K562 (cell line): Measurements from ENCODE around the gene ANKRD27. TPM values are rescaled to one million over a fixed set of nuclear protein-coding genes. Genes with fewer than 3 reads are reported as not detected.

Source experiments
- CBFB ChIP-seq: sonication (generic); formaldehyde crosslinking; IDR thresholded peaks from 2 replicates; pipeline ENCODE4 v1.4.0; 2020; ENCODE audit warnings: mild to moderate bottlenecking, missing genetic modification reagents
- FOXJ2 ChIP-seq: fragments of 200-800 bp; sonication (Bioruptor generic); IDR thresholded peaks from 2 replicates; pipeline ENCODE4 v1.6.1; 2016; ENCODE audit warnings: missing genetic modification characterization, missing compliant biosample characterization
- HNRNPUL1 ChIP-seq: fragments of 200-400 bp; formaldehyde crosslinking; IDR thresholded peaks from 2 replicates; pipeline ENCODE4 v1.6.1; 2017; ENCODE audit warnings: low read length
- IRF1 ChIP-seq: sonication (generic); formaldehyde crosslinking; IDR thresholded peaks from 2 replicates; pipeline ENCODE4 v1.8.0; 2022; ENCODE audit warnings: missing genetic modification reagents, mild to moderate bottlenecking, borderline replicate concordance
- IRF2 ChIP-seq: sonication (generic); formaldehyde crosslinking; IDR thresholded peaks from 2 replicates; pipeline ENCODE4 v1.8.1; 2022; ENCODE audit warnings: mild to moderate bottlenecking, missing genetic modification reagents
- LARP7 ChIP-seq: fragments of 450-650 bp; IDR thresholded peaks from 2 replicates; pipeline ENCODE4 v1.6.1; 2016
- MECOM ChIP-seq: fragments of 250-450 bp; sonication (Bioruptor Pico); IDR thresholded peaks from 2 replicates; pipeline ENCODE4 v1.8.0; 2022; ENCODE audit warnings: inconsistent platforms
- MYC ChIP-seq, 2 experiments: fragments of 250-450 bp in 1 of 2; sonication (Bioruptor Pico) in 1 of 2; IDR thresholded peaks; 2 replicates each; pipeline versions ENCODE4 v1.5.1 to v1.6.1; 2012 to 2021; ENCODE audit warnings: low read depth in 2 of 2, borderline replicate concordance in 1 of 2, improper control_type of control experiment in 1 of 2, low read length in 1 of 2, mild to moderate bottlenecking in 1 of 2, moderate library complexity in 1 of 2
- NRF1 ChIP-seq, 2 experiments: fragments of 450-650 bp; IDR thresholded peaks in 1 of 2; conservative IDR thresholded peaks in 1 of 2; 2 replicates each; pipeline ENCODE4 v1.6.1; 2014; ENCODE audit warnings: mild to moderate bottlenecking in 2 of 2
- POLR2B ChIP-seq: fragments of 450-650 bp; IDR thresholded peaks from 2 replicates; pipeline ENCODE4 v1.6.1; 2018; ENCODE audit warnings: low read depth; ENCODE audit not compliant: partially characterized antibody
- RBFOX2 ChIP-seq: fragments of 200-400 bp; formaldehyde crosslinking; IDR thresholded peaks from 2 replicates; pipeline ENCODE4 v1.6.1; 2017; ENCODE audit warnings: low read depth, mild to moderate bottlenecking, low read length, moderate library complexity
- RHOXF2B ChIP-seq: fragments of 250-450 bp; sonication (Bioruptor Pico); conservative IDR thresholded peaks from 2 replicates; pipeline ENCODE4 v1.5.1; 2021
- XRCC5 ChIP-seq: fragments of 200-400 bp; formaldehyde crosslinking; IDR thresholded peaks from 2 replicates; pipeline ENCODE4 v1.6.1; 2017; ENCODE audit warnings: low read depth, mild to moderate bottlenecking, low read length
- YY1 ChIP-seq, 3 experiments: IDR thresholded peaks; 2 replicates each; pipeline ENCODE4 v1.6.1; 2011; ENCODE audit warnings: low read length in 2 of 3, mild to moderate bottlenecking in 2 of 3, moderate library complexity in 2 of 3, borderline replicate concordance in 1 of 3, control low read depth in 1 of 3, low read depth in 1 of 3; ENCODE audit not compliant: insufficient read depth in 3 of 3, insufficient replicate concordance in 2 of 3, control insufficient read depth in 1 of 3, insufficient read length in 1 of 3; ENCODE audit errors: extremely low read depth in 1 of 3
- ZHX1 ChIP-seq: fragments of 150-350 bp; conservative IDR thresholded peaks from 2 replicates; pipeline ENCODE4 v1.6.1; 2014; ENCODE audit warnings: low read length
- ZNF311 ChIP-seq: fragments of 250-450 bp; sonication (Bioruptor Pico); IDR thresholded peaks from 2 replicates; pipeline ENCODE4 v1.4.0; 2020; ENCODE audit warnings: mild to moderate bottlenecking, moderate library complexity
- ZNF444 ChIP-seq: fragments of 250-450 bp; sonication (Bioruptor Pico); IDR thresholded peaks from 2 replicates; pipeline ENCODE4 v1.4.0; 2020; ENCODE audit warnings: mild to moderate bottlenecking, moderate library complexity
- ZNF57 ChIP-seq: fragments of 450-650 bp; formaldehyde crosslinking; IDR thresholded peaks from 2 replicates; pipeline ENCODE4 v1.4.0; 2020; ENCODE audit warnings: mild to moderate bottlenecking, moderate library complexity
- ZNF766 ChIP-seq: fragments of 200-800 bp; sonication (Bioruptor generic); conservative IDR thresholded peaks from 2 replicates; pipeline ENCODE4 v1.6.1; 2016; ENCODE audit warnings: missing genetic modification characterization, missing compliant biosample characterization
- polyA plus RNA-seq, 8 experiments: library from polyadenylated mRNA; depleted of rRNA in 4 of 8; stranded (reverse) in 5 of 8; unstranded in 3 of 8; fragments of >200 nt; fragmentation: Nextera tagmentation in 2 of 8; fragmentation: Illumina TruSeq in 1 of 8; extraction: Ambion mirVana in 2 of 8; extraction: Trizol in 1 of 8; gene quantifications; 2 replicates each; pipeline versions ENCODE4 v1.2.1 to v1.2.3, GENCODE V29; 2011 to 2014; ENCODE audit warnings: inconsistent platforms in 1 of 8, missing spikeins in 1 of 8
- total RNA-seq, 7 experiments: library from RNA; depleted of rRNA in 6 of 7; stranded (reverse); fragments of >200 nt in 6 of 7; fragmentation: Illumina TruSeq in 2 of 7; extraction: Trizol in 2 of 7; gene quantifications; 2 replicates each; pipeline versions ENCODE4 v1.2.1 to v1.2.3, GENCODE V29; 2011 to 2021; ENCODE audit warnings: low replicate concordance in 1 of 7
- TF ChIP-seq, protein P1 (sequence below): sonication (generic); formaldehyde crosslinking; IDR thresholded peaks from 2 replicates; pipeline ENCODE4 v1.8.1; 2022; ENCODE audit warnings: missing genetic modification reagents
- TF ChIP-seq, protein P2 (sequence below): fragments of 250-450 bp; sonication (Bioruptor Pico); IDR thresholded peaks from 2 replicates; pipeline ENCODE4 v1.5.0; 2020; ENCODE audit warnings: mild to moderate bottlenecking, borderline replicate concordance

The ANKRD27 gene
- total and polyA plus RNA-seq, 9 of the 15 experiments (the other 6 are each of a cell fraction or from before 2014, with no cell fraction given): 5.3 to 71.3 (median 54.2) TPM

DNA sequence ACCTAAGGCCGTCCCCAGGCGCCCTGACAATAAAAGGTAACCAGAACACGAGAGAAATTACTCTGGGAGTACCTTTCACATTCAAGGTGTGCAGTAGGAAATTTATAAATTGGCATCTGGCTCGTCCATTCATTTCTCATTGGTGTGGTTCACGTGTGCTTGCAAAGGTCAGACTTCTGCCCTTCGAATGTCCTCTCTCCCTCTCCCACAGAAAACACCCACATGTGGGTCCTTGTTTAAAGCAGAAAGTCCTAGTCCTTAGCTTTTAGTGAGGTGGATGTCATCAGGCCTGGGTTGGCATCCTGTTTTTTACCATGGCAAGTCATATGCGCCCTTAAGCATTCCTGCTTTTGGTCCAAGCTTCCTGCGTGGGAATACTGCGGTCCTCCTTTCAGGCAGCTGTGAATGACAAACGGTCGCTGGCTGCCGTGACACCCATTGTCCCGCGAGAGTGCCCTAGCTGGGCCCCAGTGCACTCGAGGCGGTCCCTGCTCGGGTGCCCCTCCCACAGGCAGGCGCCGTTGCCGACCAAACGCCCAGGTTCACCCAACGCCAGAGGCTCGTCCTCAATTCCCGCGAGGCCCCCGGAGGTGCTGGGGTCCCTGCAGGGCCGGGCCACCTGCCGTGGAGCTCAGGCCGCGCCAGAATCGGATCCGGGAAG lies 16.4 kb upstream of the ANKRD27 start, which contains the start of gene NUDT19 (continued):
- TF ChIP-seq, protein P1, sequence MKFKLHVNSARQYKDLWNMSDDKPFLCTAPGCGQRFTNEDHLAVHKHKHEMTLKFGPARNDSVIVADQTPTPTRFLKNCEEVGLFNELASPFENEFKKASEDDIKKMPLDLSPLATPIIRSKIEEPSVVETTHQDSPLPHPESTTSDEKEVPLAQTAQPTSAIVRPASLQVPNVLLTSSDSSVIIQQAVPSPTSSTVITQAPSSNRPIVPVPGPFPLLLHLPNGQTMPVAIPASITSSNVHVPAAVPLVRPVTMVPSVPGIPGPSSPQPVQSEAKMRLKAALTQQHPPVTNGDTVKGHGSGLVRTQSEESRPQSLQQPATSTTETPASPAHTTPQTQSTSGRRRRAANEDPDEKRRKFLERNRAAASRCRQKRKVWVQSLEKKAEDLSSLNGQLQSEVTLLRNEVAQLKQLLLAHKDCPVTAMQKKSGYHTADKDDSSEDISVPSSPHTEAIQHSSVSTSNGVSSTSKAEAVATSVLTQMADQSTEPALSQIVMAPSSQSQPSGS (CRISPR knock-in tag): no peak
- TF ChIP-seq ZHX1 (no peak), NRF1 (conservative IDR thresholded peaks at IDR 0.05 in 1 of 2, IDR thresholded peaks at IDR 0.05 in 1 of 2) (peak; percentile 22 to 41; a peak in 2 of 4 replicates), POLR2B (no peak), RHOXF2B (no peak), ZNF311 (CRISPR knock-in tag) (no peak), ZNF766 (no peak), YY1 (IDR thresholded peaks at IDR 0.05; ENCODE audit: borderline replicate concordance in 1 of 3, control insufficient read depth in 1 of 3, extremely low read depth in 1 of 3, insufficient read depth in 3 of 3, insufficient read length in 1 of 3, insufficient replicate concordance in 2 of 3, low read depth in 1 of 3, low read length in 2 of 3) (peak in 2 of 3 experiments; percentile 6 to 34), CBFB (CRISPR knock-in tag) (no peak), IRF2 (CRISPR knock-in tag) (no peak), ZNF57 (CRISPR knock-in tag) (no peak), LARP7 (0 out of 2 replicates have a peak, but pooled peaks have one; percentile 59), HNRNPUL1 (no peak), IRF1 (CRISPR knock-in tag) (no peak), RBFOX2 (no peak), MYC (IDR thresholded peaks at IDR 0.05; ENCODE audit: low read depth, low read length) (peak; percentile 46; the same call in 1 of the 2 replicates), MYC (CRISPR knock-in tag; IDR thresholded peaks at IDR 0.05; ENCODE audit: borderline replicate concordance, low read depth) (0 out of 2 replicates have a peak, but pooled peaks have one; percentile 17), XRCC5 (no peak), MECOM (CRISPR knock-in tag) (no peak), FOXJ2 (tag) (peak; percentile 49; the same call in 1 of the 2 replicates), ZNF444 (CRISPR knock-in tag) (no peak)
- TF ChIP-seq, protein P2, sequence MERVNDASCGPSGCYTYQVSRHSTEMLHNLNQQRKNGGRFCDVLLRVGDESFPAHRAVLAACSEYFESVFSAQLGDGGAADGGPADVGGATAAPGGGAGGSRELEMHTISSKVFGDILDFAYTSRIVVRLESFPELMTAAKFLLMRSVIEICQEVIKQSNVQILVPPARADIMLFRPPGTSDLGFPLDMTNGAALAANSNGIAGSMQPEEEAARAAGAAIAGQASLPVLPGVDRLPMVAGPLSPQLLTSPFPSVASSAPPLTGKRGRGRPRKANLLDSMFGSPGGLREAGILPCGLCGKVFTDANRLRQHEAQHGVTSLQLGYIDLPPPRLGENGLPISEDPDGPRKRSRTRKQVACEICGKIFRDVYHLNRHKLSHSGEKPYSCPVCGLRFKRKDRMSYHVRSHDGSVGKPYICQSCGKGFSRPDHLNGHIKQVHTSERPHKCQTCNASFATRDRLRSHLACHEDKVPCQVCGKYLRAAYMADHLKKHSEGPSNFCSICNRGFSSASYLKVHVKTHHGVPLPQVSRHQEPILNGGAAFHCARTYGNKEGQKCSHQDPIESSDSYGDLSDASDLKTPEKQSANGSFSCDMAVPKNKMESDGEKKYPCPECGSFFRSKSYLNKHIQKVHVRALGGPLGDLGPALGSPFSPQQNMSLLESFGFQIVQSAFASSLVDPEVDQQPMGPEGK (CRISPR knock-in tag): no peak
